ENCODE results near the gene OPRD1.

OPRD1 gene

DNA sequence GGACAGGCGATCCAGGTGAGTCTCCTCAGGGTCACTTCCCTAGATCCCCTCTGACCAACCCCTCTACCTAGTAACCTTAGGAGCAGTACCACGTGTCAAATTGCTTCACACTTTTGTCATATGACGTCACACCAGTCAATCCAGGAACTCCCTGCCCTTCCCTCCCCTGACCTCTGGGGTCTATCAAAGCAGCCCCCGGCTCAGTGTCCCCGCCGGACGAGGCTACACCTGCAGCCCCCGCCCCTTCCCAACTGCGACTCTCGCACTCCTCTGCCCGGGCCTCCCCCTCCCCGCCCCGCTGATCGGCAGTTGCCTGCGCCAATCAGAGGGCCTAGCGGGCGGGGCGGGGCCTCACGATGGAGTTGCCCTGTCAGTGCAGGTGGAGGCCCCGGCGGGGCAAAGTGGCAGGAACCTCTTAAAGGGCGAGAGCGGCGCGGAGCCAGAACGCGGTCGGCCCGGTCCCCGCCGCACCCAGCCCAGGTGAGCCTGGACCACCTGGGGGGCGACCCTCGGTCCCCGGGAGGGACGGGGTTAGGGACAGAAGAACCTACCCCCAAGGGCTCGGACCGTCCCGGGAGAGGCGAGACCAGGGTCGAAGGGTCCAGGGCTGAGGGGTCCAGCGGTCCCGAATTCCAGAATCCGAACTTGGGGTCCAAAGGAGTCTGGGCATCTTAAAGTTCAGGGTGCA is 74.9 kb downstream of the OPRD1 start:
- DNase-seq: peak; percentile 92

DNA sequence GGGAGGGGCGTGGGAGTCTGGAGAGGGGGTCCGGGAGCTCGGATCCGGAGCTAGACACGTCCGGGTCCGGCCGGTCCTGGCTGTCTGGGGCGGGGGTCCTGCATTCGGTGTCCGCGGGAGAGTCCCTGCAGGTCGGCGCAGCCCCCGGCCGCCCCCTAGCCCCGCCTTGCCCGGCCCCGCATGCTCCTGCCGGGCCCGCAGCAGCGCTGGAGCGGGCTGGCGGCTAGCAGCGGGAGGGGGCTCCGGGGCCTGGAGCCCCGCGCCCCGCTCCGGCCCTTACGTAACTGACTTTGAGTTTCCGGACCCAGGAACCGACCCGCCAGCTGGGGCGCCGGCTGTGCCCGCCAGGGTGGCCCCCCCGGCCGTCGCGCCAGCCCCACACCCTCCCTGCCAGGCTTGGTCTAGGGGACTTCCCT is 75.5 kb downstream of the OPRD1 start:
- DNase-seq: peak; percentile 43

DNA sequence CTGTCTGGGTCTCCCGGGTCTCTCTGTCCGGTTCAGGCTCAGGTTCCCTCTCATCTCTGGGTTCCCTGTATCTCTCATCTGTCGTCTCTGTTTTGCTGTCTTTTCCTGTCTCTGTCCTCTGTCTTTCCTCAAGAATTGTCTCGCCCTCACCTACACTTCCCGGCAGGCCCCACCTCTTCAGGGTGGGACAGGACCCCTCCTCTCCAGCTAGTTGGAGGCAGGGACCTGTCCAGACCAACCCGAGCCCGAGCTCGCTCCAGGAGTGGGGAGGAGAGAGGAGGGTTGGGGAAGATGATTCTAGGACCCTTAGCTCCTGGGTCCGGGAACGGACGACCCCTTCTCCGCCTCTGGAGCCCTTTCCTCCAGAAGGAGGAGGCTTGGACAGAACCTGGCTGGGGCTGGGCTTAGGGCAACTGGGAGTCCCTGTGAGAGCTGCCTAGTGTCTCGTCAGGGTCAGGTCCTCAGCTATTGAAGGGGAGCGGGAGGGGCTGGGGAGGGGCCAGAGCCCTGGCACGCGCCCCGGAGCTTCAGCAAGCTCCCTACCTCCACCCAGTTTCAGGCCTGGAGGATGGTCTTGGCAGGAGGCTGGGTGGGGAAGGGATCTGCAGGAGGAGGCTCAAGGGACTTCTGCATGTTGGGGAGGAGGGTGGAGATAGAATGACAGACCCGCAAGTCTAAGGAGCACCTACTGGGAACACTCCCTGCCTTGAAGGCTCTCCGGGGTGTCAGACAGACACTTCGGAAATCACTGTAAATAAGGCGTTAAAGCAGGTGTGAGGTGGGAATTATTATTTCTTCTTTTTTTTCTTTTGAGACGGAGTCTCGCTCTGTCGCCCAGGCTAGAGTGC is 76.1 kb downstream of the OPRD1 start:
- no peak for DNase-seq

- DNase-seq: no peak
These were observed 76.9 kb downstream of the OPRD1 start for GRCh38 chr1:28888915-28889314.

- DNase-seq: no peak
These were observed 77.4 kb downstream of the OPRD1 start for GRCh38 chr1:28889357-28889756.

DNA sequence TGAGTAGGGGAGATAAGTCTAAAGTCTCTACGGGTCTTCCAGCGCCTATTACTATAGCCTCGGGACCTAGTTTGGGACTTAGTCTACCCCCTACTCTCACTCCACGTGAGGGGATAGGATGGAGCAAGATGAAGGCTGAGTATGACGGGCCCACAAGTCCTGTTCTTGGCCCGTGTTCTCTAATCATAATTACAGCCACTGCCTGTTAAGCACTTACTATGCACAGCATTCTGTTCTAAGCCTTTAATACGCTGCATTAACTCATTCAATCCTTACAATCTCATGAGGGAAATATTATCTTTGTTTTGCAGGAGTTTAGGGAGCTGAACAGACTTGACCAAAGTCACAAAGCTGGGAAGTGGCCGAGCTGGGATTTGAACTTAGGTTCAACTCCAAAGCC is 78.5 kb downstream of the OPRD1 start:
- no peak for DNase-seq

DNA sequence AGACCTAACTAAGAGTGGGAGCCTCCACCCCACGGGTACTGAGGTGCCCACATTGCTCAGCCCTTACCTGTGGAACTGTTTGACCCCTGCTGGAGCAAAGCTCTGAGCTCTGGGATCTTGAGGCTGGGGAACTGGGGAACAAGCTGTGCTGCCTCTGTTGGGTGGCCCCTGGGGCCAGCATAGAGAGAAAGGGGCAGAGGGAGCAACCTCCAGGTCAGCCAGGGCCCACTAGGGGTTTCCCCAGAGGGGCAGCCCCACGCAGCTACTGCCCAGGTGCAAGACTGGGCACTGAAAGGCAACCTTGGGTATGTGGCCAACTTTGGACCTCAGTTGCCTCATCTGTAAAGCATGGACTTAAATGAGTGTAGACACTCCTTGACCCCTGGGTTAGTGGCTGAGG is 78.9 kb downstream of the OPRD1 start:
- no peak for DNase-seq

GRCh38 chr1:28891256-28891655 is 79.3 kb downstream of the OPRD1 start:
- no peak for DNase-seq

- no peak for DNase-seq
These were observed 81.6 kb downstream of the OPRD1 start for GRCh38 chr1:28893403-28894102.

DNA sequence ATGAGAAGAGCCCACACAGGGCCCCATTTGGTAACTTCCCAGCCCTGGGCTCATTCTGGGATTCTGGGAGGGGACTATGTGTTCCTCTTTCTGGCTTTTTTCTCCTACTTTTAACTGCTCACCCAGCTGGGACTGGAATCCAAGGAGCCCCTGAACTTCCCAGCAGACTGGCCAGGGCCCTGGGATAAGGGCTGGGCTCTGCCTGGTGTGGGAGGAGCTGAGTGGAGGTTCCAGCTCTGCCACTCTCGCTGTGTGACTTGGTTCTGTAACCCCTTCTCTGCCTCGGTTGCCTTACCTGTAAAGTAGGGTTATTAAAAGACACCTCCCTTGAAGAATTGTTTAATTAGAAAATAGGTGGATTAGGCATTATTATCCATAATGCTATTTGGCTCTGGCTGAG is 82.8 kb downstream of the OPRD1 start:
- DNase-seq: no peak

GRCh38 chr1:28895896-28896608 is 84.1 kb downstream of the OPRD1 start:
- DNase-seq: no peak

DNA sequence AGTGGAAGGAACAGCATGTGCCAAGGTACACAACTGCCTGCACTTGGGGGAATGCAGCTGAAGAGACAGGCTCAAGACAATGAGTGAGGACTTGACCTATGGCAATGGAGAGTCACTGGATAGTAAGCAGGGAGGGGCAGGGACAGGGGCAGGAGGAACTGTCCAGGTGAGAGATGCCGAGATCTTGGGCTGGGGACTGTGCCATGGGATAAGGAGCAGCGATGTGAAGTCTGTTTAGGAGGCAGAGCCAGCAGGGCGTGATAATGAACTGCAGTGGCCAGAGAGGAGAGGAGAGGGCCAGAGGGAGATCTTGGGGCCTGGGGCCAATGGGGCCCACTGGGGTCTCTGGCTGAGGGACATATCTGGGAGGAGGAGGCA is 84.6 kb downstream of the OPRD1 start:
- no peak for DNase-seq

GRCh38 chr1:28897789-28898188 is 85.8 kb downstream of the OPRD1 start:
- no peak for DNase-seq

DNA sequence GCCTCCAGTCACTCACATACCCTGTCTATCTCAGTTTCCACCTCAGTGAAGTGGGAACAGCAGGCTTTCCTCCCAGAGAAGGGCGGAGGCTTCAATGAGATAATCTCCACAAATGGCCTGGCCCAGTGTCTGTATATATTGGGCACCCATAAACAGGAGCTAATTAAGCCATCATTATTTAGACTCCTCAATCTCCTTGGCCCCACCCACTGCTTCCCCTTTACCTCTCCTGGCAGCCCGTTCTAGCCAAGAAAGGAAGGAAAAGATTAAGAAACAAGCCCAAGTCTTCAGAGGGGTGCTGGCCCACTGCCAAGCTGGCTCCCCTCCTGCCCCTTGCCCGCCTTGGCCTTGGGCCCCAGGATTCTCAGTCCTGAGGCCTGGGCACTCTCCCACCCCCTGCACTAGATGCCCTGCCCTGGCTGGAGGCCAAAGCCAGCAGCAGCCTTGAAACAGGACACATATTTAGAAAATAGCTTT is 86.5 kb downstream of the OPRD1 start:
- DNase-seq: no peak

DNA sequence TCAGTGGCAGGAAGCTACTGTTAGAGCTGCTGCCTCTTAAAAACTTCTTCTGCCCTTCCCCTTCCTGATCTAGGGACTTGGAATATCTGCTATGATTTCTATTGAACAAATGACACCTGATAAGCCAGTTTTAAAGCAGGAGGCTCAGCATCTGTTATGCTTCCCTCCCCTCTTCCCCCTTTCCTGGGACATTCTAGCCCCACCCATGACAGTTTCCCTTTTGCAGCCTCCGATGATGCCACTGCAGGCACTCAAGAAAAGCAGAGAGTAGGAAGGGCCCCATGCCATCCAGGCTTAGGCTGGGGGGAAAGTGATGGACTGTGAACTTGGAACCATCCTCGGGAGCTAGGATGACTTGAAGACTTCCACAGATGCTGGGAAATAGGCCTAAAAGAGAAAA is 87.3 kb downstream of the OPRD1 start:
- DNase-seq: no peak

DNA sequence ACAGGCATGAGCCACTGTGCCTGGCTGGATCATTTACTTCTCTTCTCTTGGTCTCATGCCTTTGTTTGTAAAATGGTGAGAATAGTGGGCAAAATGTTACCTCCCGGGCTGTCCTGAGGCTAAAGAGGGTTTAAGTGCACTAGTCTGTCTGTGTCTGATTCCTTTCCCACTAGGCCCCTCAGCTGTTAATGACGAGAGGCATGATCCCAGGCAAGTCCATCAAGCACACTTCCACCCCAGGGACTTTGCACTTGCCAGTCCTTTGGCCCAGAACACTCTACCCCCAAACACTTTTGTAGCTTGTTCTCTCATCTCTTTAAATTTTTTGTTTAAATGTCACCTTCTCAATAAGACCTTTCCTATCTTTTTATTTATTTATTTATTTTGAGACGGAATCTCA is 88.6 kb downstream of the OPRD1 start:
- DNase-seq: no peak

DNA sequence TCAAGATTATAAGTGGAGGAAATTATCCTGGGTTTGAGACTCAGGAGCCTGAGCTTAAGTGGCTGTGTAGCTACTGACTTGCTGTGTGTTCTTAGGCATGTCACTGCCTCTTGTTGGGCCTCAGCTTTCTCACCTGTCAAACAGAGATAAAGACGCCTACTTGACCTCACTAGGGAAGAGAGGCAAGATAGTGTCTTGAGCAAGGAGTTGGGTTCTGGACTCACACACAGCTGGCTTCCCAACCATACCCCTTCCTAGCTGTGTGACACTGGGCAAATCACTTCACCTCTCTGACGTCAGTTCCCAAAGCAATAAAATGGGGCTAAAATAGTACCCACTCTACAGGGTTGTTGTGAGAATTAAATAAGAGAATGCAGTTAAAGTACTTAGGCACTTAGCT is 90.8 kb downstream of the OPRD1 start:
- no peak for DNase-seq

DNA sequence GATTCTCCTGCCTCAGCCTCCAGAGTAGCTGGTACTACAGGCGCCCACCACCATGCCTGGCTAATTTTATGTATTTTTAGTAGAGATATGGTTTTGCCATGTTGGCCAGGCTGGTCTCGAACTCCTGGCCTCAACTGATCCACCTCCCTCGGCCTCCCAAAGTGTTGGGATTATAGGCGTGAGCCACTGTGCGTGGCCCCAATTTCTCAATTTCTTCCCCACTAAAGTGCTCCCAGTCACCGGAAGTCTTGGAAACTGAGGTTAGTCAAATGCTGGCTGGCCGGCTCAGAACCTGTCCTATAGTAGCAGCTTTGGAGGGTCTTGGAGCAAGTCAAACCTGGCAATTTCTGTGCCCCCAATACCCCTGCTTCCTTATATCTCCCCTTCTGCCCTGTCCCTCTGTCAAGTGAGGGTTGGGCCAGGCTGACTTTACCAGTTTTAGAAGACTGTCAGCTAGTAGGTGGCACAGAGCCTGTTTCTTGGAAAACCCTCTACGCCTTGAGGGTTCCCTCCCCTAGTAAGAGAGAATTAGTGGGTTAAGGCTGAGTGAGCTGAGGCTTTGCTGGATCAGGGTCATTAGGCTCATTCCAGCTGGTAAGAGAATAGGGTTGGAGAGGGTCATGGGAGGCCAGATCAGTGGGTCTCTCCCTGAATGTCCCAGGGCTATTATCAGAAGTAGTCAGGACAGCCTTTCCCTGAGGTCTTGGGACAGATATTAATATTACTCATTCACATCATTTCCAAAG is 94.1 kb downstream of the OPRD1 start:
- DNase-seq: no peak

DNA sequence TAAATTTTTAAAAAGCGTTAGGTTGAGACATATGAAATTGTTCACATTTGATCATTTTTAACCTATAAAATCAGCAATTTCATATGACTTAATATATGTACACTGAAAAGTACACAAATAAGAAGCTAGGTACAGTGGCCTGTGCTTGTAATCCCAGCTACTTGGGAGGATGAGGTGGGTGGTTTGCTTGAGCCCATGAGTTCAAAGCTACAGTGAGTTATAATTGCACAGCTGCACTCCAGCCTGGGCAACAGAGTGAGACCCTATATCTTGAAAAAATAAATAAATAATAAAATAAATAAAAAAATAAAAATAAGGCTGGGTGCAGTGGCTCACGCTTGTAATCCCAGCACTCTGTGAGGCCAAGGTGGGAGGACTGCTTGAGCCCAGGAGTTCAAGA is 97.2 kb downstream of the OPRD1 start:
- DNase-seq: no peak

DNA sequence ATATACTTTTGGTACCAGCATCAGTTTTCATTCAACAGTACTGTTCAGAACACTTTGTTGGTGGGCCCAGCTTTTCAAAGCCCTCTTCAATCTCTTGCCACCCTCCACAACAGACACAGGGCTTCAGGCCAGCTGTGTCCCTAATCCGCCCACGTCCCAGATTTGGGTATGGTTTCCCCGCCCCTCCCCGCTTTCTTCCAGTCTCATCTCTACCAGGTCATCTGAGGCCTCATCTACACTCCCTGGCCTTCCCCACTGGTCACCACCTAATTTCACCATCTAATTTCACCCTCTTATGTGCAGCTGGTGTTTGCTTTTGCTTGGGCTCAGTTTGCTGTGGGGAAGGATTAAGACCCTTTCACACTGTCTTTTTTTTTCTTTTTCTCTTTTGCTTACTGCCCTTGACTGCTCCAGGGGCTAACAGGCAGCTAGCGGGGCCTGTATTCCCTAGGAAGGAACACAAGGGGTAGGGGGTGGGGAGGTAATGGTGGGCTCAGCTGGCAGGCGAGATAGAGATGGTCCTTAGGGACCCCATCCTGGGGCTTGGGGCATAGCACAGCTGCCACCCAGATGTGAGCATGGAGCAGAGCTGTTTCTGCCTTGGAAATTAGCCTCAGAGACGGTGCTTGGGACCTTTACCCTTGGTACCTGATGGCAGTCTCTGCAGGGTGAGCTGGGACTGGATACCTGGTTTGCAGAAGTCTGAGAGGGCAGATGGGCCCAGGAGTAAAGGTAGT is 98.6 kb downstream of the OPRD1 start:
- no peak for DNase-seq

GRCh38 chr1:28913786-28914227 is 101.8 kb downstream of the OPRD1 start:
- no peak for DNase-seq
